Measurements from ENCODE around the gene DOK5.

The DOK5 gene

GRCh38 chr20:54651252-54651651 lies 175.9 kb downstream of the DOK5 start:
- no peak for DNase-seq

GRCh38 chr20:54654450-54654849 lies 179.1 kb downstream of the DOK5 start:
- DNase-seq, result no peak

GRCh38 chr20:54657268-54657826 lies 182.0 kb downstream of the DOK5 start:
- no peak for DNase-seq

- DNase-seq, result no peak
These were observed 183.1 kb downstream of the DOK5 start for GRCh38 chr20:54658525-54658924.

GRCh38 chr20:54661265-54661664 lies 185.9 kb downstream of the DOK5 start:
- DNase-seq, result no peak

GRCh38 chr20:54661880-54662465 lies 186.6 kb downstream of the DOK5 start:
- DNase-seq, result no peak

DNA sequence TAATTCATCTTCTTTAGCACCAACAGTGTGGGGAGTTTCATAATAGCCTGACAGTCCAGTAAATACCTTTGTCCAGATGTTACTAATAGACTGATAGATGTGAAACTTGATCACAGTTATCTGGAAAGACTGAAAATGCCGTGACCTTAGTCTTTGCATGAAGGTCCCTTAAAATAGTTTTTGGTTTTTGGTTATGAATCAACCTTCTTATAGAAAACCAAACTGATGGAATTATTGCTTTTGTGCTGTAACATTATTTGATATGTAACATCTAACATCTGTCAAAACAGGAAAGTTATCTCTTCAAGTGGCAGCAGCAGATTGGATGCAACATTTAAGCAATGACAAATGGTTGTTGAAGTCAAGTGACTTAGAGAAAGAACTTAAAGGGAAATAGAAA lies 190.4 kb downstream of the DOK5 start:
- no peak for DNase-seq

GRCh38 chr20:54668271-54669039 lies 193.1 kb downstream of the DOK5 start:
- no peak for DNase-seq

- DNase-seq, result no peak
These were observed 193.6 kb downstream of the DOK5 start for GRCh38 chr20:54669040-54669363.

- DNase-seq, result no peak
These were observed 202.9 kb downstream of the DOK5 start for GRCh38 chr20:54678253-54678652.

- no peak for DNase-seq
These were observed 205.0 kb downstream of the DOK5 start for GRCh38 chr20:54680439-54680838.

- no peak for DNase-seq
These were observed 205.7 kb downstream of the DOK5 start for GRCh38 chr20:54680872-54681619.

DNA sequence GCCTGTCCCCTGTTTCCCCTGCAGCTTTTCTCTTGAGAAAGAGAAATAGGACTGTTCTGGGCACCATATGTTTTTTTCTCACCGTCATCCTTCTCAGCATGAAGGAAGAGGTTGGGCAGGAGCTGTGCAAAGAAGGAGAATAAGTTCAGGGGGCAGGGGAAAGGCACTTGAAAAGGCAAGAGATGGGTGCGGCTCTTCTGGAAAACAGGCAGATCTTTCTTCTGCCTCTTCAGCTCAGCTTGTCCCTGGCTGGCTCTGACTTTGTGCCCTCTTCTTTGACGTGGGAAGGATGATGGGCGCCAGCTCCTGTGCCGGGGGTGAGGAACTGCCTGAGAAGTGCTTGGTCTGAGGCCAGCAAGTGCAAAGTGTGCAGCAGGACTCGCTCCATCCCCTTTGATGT lies 206.5 kb downstream of the DOK5 start:
- DNase-seq, result no peak

DNA sequence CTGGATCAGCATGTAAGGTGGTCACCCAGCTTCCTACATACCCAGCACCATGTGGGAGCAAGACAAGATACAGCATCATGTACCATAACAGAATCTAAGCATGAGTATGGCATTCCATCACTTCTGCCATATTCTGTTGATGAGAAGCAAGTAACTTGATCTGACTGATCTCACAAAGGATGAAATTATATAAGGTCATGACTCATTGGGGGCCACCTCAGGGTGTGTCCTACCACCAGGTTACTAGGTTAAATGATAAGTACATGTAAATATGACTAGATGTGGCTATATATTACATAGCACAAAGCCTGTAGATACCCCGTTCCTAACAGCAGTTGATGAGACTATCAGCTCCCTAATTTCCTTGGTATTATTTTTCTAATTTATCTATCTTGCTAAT lies 213.1 kb downstream of the DOK5 start:
- DNase-seq, result no peak

- no peak for DNase-seq
These were observed 214.9 kb downstream of the DOK5 start for GRCh38 chr20:54690323-54690722.

DNA sequence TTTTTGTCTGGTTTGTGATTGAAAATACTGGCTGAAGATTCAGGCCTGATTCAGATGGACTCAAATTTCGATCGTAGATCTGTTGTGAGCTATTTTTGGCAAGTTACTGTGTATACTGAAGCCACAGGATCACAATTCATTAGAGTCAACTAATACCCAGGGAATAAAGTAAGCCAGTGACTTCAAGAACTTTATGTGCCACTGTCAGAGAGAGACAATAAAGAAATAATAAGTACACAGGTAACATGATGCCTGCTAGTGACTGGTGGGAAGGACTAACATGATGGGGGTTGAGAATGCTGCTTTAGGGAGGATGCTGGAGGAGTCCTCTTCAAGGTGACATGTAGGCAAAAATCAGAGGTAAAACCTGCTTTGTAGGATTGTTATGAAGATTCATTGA lies 215.9 kb downstream of the DOK5 start:
- DNase-seq, result no peak

DNA sequence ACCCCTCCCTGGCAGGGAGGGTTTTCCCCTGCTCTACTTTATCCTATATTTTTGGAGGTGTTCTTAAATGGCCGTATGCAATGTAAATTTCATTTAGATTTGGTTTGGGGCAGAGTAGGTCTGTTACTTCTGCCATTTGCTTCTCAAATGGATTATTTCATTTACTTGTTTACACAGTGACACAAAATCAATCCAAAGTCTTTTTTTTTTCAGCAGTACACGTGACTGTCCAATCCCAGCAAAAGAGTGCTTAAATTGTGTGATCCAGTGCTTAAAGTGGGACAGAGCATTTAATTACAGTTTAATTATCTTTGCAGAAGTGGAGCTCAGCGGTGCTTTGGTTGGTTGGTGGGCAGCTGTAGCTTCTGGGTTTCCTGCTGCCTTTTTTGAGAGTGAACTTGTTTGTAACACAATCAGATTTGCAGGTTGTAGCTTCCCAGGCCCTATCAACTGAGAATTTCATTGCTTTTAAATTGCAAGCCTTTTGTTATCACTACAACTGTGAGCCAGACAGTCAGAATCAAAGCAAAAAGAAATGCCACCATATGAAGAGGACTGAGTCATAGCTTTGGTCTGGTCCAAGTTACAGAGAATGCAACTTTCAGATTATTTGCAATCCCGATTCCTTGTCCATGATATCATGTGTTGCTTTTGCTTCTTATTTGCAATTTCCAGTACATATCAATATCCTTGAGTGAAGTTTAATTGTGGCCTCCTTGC lies 216.9 kb downstream of the DOK5 start:
- DNase-seq, result no peak

DNA sequence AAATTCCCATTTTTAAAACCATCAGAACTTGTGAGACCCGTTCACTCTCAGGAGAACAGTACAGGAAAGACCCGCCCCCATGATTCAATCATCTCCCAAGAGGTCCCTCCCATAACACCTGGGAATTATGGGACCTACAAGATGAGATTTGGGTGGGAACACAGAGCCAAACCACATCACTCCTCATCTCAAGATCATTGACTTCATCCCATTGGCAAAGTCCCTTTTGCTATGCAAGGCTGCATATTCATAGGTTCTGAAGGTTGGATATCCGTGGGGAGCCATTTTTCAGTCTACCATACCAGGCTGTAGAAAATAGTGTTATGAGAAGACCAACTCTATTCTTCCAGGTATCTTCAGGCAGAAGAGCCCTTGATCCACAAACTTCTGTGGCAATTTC lies 219.1 kb downstream of the DOK5 start:
- DNase-seq, result no peak

DNA sequence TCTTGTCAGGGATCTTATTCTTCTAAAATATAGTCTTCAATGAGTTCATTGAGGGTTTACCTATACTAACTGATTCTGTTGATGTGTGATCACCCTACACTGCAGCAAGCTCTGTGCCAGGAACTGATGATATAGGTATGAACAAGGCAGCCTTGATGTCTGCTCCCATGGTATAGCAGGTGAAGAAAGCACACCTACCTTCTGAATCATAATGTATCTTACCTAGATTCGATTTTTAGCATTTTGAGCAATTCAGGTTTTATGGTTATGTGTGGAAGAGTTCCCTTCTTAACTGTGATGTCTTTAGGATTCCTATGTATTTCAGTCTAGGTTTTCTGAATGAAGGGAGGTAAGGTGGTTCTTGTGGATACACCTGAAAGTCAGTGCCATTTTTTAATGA lies 223.0 kb downstream of the DOK5 start:
- DNase-seq, result no peak

Data from effector CD8-positive, alpha-beta T cell (primary cell).